HAP-1 (cell line): ENCODE measurements around the gene IFITM10.

Experiments used
- DNase-seq, 2 experiments: peaks; one replicate each; pipeline ENCODE4 v3.0.0-alpha.2; 2016 to 2020; ENCODE audit warnings: low spot score in 2 of 2
- H3K27me3 ChIP-seq: fragments of 250-450 bp; sonication (Bioruptor Pico); 2 replicates; pipeline ENCODE4 v1.5.1; 2020; ENCODE audit warnings: low read depth, mild to moderate bottlenecking, moderate library complexity
- H3K36me3 ChIP-seq: fragments of 250-450 bp; sonication (Bioruptor Pico); replicated peaks from 2 replicates; pipeline ENCODE4 v1.5.1; 2020; ENCODE audit warnings: mild to moderate bottlenecking
- H3K4me1 ChIP-seq: fragments of 250-450 bp; sonication (Bioruptor Pico); 2 replicates; pipeline ENCODE4 v1.5.1; 2020; ENCODE audit warnings: mild to moderate bottlenecking
- H3K4me3 ChIP-seq: fragments of 250-450 bp; sonication (Bioruptor Pico); 2 replicates; pipeline ENCODE4 v1.5.1; 2020; ENCODE audit warnings: mild to moderate bottlenecking, moderate library complexity
- H3K9me3 ChIP-seq: fragments of 250-450 bp; sonication (Bioruptor Pico); 2 replicates; pipeline ENCODE4 v1.5.1; 2020; ENCODE audit warnings: mild to moderate bottlenecking, moderate library complexity
- in situ Hi-C: fragments of 300-500 bp; cut with MboI; formaldehyde crosslinking; loops from 3 replicates; pipeline ENCODE4 v1.14.3; 2020; ENCODE audit warnings: low sequenced_read_pairs, inconsistent platforms, mixed read lengths

IFITM10 gene

DNA sequence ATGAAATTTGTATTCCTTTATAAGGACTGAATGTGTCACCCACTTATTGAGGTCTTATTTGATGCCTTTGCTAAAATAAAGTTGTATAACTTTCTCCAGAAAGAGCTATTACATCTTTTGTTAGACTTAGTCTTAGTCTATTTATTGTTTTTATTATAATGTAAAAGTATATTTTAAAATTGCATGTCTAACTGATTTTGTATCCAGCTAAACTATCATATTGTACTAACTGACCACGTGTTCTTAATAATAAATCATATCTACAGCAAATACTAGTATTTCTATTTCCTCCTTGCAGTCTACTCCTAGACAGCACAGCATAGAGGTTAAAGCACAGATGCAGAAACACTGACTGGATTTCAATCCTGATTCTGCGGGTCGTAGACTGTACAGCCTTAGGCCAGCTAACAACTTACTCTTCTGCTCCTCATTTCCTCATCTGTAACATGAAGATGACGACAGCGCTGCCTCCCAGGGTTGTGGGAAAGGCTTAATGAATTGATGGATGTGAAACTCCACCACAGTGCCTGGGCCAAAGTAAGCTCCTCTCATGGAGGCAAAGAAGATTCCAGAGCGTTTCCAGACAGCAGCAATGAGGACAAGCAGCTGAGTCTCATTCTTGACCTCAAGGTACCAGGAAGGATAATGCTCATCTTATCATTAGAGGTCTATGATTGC lies 13.2 kb downstream of the IFITM10 start:
- no peaks in the 10 kb centered on the region for H3K36me3 ChIP-seq
- no peaks in the 10 kb centered on the region for H3K9me3 ChIP-seq
- in situ Hi-C loops, result no loop called here
- H3K27me3 ChIP-seq, result no peaks in the 10 kb centered on the region
- H3K4me1 ChIP-seq, result no peaks in the 10 kb centered on the region
- DNase-seq, result no peak
- no peak overlapping the region for H3K4me3 ChIP-seq

DNA sequence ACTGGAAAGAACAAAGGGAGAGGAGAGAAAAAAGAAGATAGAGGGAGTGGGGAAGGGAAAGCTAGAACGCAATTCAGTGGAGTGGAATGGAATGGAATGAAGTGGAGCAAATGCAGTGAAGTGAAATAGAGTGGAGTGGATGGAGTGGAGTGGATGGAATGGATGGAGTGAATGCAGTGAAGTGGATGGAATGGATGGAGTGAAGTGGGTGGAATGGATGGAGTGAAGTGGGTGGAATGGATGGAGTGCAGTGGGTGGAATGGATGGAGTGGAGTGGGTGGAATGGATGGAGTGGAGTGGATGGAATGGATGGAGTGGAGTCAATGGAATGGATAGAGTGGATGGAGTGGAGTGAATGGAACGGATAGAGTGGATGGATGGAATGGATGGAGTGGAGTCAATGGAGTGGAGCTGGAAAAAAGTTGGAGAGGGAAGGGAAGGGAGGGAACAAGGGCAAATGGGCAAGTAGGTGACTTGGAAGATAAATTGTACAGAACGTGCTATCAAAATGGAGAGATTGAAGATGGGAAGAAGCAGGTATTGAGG lies 13.9 kb downstream of the IFITM10 start:
- no peaks in the 10 kb centered on the region for H3K4me1 ChIP-seq
- H3K27me3 ChIP-seq, result no peaks in the 10 kb centered on the region
- H3K36me3 ChIP-seq, result no peaks in the 10 kb centered on the region
- in situ Hi-C loops, result no loop called here
- H3K9me3 ChIP-seq, result no peaks in the 10 kb centered on the region
- no peak for DNase-seq
- no peak overlapping the region for H3K4me3 ChIP-seq

DNA sequence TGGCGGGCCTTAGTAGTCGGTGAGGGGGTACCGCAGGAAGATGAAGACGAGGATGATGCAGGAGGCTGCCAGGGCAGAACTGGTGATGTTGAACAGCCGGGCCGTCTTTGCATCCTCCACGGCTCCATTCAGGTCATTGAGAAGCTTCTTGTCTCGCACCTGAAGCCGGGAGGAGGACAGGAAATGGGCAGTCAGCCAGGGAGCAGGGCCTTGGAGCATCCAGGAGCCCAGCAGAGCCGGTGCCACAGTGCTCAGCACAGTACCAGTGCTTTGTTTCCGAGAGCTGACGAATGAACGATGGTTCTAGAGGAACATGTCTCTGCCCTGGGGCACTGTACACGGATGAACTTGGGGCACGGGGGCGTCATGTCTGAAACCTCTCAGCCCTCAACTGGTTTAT lies 15.1 kb downstream of the IFITM10 start:
- in situ Hi-C loops, result no loop called here
- no peaks in the 10 kb centered on the region for H3K4me1 ChIP-seq

DNA sequence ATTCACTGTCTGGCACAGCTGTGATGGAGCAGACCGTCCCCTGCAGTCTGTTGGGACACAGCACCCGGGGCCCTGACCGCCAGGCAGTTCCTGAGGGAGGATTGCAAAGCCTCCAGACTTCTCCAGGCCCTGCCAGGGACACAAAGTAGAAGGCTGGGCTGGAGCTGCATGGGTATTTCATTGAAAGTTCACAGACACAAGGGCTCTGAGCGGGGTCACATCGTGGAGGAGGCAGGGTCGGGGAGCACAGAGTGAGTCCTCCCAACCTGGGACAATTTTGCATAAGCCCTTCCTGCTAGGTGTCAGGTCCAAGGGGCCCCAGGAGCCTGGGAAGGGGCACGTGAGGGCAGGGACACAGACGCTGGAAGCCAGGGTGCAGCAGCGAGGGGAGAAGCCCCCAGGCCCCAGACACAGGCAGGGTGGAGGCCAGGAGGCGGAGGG lies 15.7 kb downstream of the IFITM10 start:
- 0 out of 2 replicates have a peak, but pooled peaks cover 4% of the 10 kb centered on the region for H3K27me3 ChIP-seq
- DNase-seq, result no peak
- H3K36me3 ChIP-seq, result no peaks in the 10 kb centered on the region
- H3K9me3 ChIP-seq, result no peaks in the 10 kb centered on the region
- no peaks in the 10 kb centered on the region for H3K4me1 ChIP-seq
- in situ Hi-C loops, result no loop called here
- no peak overlapping the region for H3K4me3 ChIP-seq

More for the DNA sequence above, 15.1 kb downstream of the IFITM10 start:
- H3K4me3 ChIP-seq, result no peak overlapping the region
- DNase-seq, result no peak
- H3K9me3 ChIP-seq, result no peaks in the 10 kb centered on the region
- no peaks in the 10 kb centered on the region for H3K36me3 ChIP-seq
- no peaks in the 10 kb centered on the region for H3K27me3 ChIP-seq

DNA sequence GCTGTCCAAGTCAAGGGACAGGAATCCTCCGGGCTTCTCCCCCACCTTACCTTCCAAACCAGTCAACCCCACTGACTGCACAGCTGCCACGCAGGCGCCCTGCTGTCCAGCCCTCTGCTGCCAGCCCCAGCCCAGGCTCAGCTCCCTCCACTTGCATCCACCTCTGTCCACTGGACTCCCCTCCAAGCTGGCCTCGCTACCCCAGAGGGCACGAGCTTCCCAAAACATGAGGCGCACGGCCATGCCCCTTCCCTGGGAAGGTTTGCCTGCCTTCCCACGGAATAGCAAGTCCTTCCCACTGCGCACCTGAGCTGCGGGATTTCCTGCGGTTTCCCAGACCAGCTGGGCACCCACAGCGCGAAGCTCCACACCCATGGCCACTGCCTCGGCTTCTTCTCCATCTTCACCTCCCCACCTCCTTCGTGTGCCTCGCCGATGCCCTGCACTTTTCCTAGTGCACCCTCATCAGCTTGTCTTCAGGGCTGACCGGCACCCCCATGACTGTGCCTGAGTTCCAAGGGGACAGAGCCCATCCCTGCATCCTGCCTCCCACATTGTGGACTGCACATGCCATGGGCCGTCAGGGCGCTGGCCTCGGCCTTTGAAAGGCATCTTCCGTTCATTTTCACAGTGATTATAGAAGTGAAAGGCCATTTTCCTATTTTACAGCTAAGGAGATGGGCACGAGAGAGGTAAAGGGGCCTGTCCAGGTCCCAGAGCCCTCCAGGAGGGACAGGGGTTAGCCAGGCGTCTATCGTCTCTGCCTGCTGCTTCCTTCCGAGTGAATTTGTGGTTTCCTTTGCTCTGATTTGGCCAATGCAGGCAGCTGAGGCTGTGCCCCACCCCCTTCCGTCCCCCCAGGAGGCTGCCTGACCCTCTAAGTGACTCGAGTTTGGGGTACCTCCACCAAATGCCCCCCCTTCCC lies 16.4 kb downstream of the IFITM10 start:
- H3K9me3 ChIP-seq, result no peaks in the 10 kb centered on the region
- in situ Hi-C loops, result no loop called here
- 0 out of 2 replicates have a peak, but pooled peaks cover 4% of the 10 kb centered on the region for H3K27me3 ChIP-seq
- no peaks in the 10 kb centered on the region for H3K36me3 ChIP-seq
- no peaks in the 10 kb centered on the region for H3K4me1 ChIP-seq
- no peak overlapping the region for H3K4me3 ChIP-seq
- no peak for DNase-seq

DNA sequence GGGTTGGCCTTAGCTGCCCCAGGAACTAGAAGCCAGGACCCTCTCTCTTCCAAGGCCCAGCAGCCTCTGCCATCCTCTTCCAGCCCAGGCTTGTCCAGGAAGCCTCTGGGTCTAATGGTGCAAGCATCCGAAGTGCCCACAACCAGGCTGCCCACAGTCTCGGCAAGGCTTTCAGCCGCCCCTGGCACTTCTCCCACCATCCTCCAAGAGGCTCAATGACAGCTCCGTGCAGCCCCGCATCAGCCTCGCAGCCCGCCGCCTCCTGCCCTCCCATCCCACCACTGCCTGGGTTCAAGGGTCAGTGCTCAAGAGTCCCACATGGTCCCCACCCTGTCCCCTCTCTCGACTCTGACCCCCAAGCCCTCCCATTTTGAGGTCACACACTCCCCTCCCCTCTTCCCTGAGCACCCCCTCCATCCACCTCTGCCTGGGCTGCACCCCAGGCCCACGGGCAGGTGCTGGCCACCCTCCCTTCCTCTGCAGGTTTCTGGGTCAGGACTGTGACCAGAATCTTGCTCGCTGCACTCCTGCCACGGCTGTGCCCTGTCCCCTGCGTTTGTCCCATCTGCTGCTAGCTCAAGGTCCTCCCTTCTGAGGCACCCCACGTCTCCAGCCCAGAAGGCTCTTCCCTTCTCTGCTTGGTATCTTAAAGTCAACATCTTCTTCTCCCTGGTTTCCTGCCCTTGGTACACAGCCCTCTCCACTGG lies 17.2 kb downstream of the IFITM10 start:
- Histone ChIP-seq H3K36me3 (no peaks in the 10 kb centered on the region), H3K4me3 (no peak overlapping the region), H3K27me3 (peaks cover 8% of the 10 kb centered on the region; the same call in 1 of the 2 replicates), H3K9me3 (no peaks in the 10 kb centered on the region), H3K4me1 (no peaks in the 10 kb centered on the region)
- no peak for DNase-seq
- in situ Hi-C loops, result no loop called here

DNA sequence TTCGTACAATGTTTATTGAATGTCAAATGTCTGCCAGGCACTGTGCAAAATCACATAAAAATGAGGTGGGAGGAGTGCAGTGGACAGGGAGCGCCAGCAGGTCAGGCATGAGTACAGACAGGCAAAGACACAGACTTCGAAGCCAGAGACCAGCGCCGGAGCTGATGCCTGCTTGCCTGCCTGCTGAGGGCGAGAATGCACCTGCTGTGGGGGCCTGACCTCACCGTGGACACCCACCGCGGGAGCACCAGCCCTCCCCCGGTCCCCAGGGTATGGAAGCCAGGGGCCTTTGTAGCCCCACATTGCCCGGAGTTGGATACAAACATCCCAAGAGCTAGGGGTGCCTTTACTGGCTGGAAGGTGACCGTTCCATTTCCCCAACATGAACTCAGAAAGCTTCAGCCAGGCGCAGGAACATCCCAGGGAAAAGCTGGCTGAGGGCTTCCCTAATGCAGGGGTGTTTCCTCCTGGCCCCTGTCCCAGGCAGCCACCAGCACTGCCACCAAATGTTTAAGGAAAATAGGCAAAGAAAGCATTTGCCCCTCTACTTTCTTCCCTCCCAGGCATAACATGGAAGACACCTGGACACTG lies 17.9 kb downstream of the IFITM10 start:
- Histone ChIP-seq H3K4me1 (no peaks in the 10 kb centered on the region), H3K27me3 (peaks cover 14% of the 10 kb centered on the region; the same call in 1 of the 2 replicates), H3K4me3 (no peak overlapping the region), H3K9me3 (no peaks in the 10 kb centered on the region), H3K36me3 (no peaks in the 10 kb centered on the region)
- in situ Hi-C loops, result no loop called here
- no peak for DNase-seq

DNA sequence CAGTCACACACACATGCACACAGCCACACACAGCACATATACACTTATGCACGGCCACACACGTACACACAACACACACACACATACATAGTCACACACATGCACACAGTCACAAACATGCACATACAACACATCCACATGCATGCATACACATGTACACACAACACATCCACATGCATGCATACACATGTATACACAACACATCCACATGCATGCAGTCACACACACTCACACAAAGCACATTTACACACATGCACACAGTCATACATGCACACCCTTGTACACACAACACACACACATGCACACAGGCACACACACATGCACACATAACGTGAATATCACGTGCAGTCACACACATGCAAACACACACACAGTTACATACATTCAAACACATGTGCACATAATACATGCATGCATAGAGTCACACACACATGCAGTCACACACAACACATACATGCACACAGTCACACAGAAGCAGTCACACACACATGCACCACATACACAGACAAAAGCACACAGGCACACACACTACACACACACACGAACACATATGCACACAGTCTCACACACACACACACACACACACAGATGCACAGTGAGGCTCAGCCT lies 18.8 kb downstream of the IFITM10 start:
- in situ Hi-C loops, result no loop called here

DNA sequence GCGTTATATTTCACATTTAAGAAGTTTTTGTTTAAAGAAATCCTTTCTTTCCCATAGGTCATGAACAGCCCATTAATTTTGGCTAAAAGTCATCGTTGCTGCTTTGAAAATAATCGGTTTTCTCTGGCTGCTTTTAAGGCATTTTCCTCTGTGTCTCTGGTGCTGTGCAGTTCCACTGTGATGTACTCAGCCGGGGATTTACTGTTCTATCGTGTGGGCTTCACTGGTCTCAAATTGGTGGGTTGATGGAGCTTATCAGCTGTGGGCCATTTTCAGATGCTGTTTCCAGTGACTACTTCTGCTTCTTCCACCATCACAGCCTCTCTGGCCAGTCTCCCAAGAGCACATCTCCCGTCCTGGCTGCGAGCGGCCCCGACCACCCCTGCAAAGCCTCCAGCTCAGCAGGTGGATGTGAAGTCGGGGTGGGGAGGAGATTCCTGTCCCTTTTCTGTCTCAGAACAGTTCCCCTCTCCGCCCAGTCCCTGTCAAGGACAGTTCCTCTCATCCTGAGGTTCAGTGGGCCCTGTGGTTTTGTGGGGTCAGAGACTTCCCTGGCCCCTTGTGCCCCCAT lies 20.3 kb downstream of the IFITM10 start:
- Histone ChIP-seq H3K27me3 (peaks cover 17% of the 10 kb centered on the region; the same call in 1 of the 2 replicates), H3K4me3 (no peak overlapping the region), H3K4me1 (no peaks in the 10 kb centered on the region), H3K36me3 (no peaks in the 10 kb centered on the region), H3K9me3 (no peaks in the 10 kb centered on the region)
- DNase-seq, result no peak
- in situ Hi-C loops, result no loop called here

More for the DNA sequence above, 18.8 kb downstream of the IFITM10 start:
- DNase-seq, result no peak
- Histone ChIP-seq H3K36me3 (no peaks in the 10 kb centered on the region), H3K4me3 (no peak overlapping the region), H3K9me3 (no peaks in the 10 kb centered on the region), H3K27me3 (peaks cover 17% of the 10 kb centered on the region; the same call in 1 of the 2 replicates), H3K4me1 (no peaks in the 10 kb centered on the region)

DNA sequence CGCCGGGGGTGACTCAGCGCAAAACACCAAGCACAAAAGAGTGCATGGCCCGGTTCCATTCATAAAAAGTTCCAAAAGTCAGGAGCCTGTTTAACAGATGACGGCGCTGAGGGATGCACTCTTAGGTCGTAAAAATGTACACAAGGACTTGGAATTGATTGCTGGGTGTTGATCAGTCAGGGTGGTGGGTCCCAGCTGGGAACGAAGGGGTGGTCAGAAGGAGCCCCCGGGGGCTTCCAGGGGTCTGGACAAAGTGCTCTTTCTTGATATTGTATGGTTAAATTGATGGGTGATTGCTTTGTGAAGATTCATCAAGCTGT lies 20.7 kb downstream of the IFITM10 start:
- H3K36me3 ChIP-seq, result no peaks in the 10 kb centered on the region
- H3K27me3 ChIP-seq, result peaks cover 17% of the 10 kb centered on the region; the same call in 1 of the 2 replicates
- H3K4me3 ChIP-seq, result no peak overlapping the region
- no peak for DNase-seq
- in situ Hi-C loops, result no loop called here
- H3K4me1 ChIP-seq, result no peaks in the 10 kb centered on the region
- H3K9me3 ChIP-seq, result no peaks in the 10 kb centered on the region

DNA sequence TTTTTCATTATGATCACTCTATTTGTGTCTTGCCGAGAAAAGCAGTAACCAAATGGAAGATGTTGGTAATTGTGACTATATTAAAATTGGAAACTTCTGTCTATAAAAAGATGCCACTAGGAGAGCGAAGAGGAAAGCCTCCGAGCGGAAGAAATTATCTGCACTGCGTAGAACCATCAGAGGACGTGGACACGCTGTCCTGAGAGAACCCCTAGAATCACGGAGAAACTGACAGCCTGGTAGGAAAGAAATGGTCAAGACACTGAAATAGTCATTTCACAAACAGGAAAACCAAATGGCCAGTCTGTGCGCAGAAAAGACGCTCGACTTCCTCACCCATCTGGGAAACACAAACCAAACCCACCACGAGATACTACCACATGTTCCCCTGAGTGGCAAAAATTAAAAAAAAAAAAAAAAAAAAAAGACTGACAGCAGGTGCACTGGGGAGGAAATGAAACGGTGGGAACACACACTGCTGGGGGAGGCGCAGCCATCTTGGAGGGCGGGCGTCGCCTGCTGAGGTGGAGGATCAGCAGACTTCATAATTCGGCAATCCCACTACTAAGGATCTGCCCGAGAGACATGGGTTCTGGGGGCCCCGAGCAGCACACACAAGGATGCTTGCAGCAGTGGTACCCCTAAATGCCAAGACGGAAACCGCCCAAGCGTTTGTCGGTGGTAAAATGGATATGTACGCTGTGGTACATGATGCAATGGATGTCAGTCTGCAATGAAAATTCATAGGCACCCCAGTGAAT lies 21.3 kb downstream of the IFITM10 start:
- H3K4me1 ChIP-seq, result no peaks in the 10 kb centered on the region
- no peak overlapping the region for H3K4me3 ChIP-seq
- no peak for DNase-seq
- in situ Hi-C loops, result no loop called here
- H3K36me3 ChIP-seq, result no peaks in the 10 kb centered on the region
- peaks cover 17% of the 10 kb centered on the region; the same call in 1 of the 2 replicates for H3K27me3 ChIP-seq
- no peaks in the 10 kb centered on the region for H3K9me3 ChIP-seq

DNA sequence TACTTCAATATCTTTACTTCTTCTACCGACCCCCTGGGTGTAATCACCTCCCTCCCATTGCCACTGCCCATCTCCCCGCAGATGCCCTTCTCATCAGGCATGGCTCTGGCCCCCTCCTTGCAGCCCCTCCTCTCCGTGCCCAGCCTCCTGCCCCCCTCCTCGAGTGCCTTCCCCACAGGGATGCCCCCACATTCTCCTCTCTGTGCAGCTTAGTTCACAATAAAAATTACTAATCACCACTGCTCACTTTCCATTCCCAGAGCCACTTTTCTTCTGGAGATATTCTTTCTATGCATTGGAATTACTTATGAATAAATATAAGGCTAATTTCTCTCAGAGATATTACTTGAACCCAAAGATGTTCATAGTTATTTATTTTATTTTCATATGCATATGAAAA lies 22.1 kb downstream of the IFITM10 start:
- Histone ChIP-seq H3K9me3 (no peaks in the 10 kb centered on the region), H3K36me3 (no peaks in the 10 kb centered on the region), H3K4me1 (no peaks in the 10 kb centered on the region), H3K4me3 (no peak overlapping the region), H3K27me3 (peaks cover 17% of the 10 kb centered on the region; the same call in 1 of the 2 replicates)
- DNase-seq, result no peak
- in situ Hi-C loops, result no loop called here
